Pons (tissue), 1 donor: Measurements from ENCODE around the gene POMGNT2.
"Not testable (repeated sequence)": the region's sequence is repeated elsewhere in the genome, so short reads cannot be mapped to it uniquely, and the experiment has no call there.

Experiments
- DNase-seq: peaks from one replicate; pipeline ENCODE4 v3.0.0-alpha.2; 2016; ENCODE audit warnings: low spot score

Gene POMGNT2

GRCh38 chr3:43075904-43076661, 29.8 kb downstream of the POMGNT2 start:
- no peak for DNase-seq

- no peak for DNase-seq
Observed at GRCh38 chr3:43074901-43075689, 30.8 kb downstream of the POMGNT2 start.

- no peak for DNase-seq
Observed at GRCh38 chr3:43074482-43074881, 31.4 kb downstream of the POMGNT2 start.

DNA sequence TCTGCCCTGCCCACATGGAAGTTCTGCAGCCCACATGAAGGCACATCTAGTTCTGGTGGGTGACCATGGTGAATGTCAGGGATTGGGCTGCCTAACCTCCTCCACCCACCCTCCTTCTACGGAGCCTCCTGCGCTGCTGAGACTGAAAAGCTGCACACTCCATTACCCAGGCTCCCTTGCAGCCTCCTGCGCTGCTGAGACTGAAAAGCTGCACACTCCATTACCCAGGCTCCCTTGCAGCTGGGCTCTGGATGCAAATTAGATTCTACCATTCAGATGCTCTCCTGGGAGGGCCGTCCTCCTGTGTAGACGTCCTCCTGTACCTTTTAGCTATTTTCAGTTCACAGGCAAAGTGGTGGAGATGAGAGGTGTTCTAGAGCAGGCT, 32.1 kb downstream of the POMGNT2 start:
- DNase-seq, result no peak

DNA sequence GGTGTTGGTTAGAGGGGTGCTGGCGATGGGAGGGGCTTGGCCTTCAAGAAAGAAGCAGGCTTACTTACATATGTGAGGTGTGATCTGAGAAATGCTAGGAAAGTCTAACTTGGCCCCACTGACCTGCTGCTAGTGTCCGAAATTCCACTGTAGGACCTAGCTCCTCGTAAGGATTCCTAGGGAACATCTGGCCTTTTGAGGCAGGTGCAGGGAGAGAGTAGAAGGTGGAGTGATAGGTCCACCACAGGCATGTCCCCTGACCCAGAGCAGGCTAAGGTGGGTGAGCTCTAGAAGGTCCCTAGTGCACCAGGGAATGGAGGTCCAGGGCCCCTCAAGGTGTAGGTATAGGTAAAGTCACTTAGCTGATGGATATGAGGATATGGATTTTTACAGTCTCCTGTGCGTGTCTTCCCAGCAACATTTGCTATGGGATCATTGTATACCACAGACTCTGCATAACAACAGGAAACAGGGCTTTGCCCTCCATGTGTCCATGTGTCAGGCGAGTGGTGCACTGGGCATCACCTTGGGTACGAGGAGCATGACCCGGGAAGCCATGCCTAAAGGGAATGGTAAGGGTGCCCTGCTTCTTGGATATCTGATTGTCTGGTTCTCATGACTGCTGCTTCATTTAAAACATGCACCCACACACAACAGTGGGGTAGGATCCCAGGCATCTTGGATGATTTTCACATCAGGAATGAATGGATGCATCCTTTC, 32.6 kb downstream of the POMGNT2 start:
- no peak for DNase-seq

DNA sequence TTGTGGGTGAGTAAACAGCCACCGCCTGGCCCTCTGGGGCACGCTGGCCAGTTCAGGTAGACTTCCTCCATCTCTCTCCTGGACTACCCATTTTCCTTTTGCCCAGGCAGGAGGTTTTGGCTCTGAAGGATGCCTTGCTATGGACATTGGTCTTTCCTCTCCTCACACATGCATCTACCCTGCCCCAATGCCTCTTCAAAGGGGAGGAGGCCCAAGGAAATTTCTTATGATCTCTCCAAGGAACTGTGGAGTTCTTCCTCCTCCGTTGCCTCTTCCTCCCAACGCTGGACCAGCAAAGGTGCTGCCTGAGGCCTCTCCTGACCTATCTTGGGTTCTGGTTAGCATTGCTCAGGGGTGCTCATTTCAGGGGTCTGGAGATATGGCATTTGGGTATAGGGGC, 33.5 kb downstream of the POMGNT2 start:
- DNase-seq, result no peak

DNA sequence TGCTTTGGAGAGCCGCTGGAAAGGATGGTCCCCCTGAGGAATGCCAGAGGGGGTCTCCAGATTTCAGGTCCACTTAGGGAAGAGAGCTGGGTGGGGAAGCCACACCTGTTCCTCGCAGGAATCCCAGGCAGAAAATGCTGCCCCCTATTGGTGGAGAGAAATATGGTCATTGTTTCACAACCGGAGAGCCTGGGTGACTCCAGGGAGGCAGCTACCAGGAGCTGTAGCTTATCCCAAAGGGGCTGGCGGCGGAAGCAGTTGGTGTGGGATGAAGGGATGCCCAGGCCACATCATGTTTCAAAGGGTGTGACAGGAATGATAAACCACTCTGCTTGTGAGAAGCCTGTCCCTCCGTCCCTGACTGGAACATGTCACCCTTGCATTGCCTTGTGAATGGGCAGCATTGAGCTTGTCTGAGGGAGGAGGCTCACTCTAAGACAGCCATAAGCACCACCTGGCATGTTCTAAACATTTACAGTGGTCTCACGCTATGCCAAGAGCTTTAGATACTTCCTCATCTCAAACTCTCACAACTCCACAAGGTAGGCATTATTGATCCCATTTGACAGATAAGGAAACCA, 34.5 kb downstream of the POMGNT2 start:
- DNase-seq, result no peak

- not testable (repeated sequence) for DNase-seq
Observed at GRCh38 chr3:43070670-43071069, 35.2 kb downstream of the POMGNT2 start.

- DNase-seq, result no peak
Observed at GRCh38 chr3:43063114-43063513, 42.8 kb downstream of the POMGNT2 start.

DNA sequence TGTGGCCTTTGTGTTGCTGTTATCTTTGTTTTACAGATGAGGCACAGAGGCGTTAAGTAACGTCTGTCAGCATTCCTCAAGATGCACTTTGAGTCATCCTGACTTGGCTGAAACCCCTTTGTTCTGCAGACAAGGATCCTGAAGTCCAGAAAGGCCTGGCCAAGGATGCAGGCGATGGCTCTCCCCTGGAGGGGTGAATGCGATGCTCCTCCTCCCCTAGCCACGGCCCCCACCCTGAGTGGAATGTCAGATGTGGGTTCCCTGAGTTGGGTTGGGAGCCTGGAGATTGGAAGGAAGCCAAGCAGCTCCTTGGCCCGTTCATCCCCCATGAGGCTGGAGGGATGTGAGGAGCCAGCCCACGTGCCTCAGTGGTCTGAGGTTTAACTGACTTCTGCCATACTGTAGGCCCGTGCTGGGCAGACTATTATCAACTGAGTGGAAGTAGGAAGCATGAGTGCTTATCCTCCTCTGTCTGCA, 43.3 kb downstream of the POMGNT2 start:
- DNase-seq, result no peak

DNA sequence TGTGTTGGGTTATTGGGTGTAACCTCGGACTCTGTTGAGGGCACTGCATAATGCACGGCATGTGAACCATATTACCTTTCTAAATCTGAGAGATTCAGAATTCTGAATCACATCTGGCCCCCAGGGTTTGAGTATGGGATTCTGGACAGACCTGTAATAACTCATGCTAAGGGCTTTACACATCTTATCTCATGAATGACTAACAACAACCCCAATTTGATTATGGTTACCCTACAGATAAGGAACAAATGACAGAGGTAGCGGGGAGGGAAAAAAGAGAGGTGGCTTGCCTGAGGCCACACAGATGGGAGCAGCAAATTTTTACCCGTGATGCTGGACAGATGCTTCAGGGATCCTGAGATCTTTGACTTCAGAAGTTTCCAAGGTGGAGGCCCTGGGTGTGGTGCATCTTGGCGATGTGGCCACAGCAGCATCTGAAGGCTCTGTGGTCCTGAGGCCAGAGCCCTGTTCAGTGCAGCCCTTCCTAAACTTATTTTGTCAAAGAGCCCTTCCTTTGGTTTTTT, 43.8 kb downstream of the POMGNT2 start:
- no peak for DNase-seq

GRCh38 chr3:43061101-43061895, 44.6 kb downstream of the POMGNT2 start:
- DNase-seq, result no peak

DNA sequence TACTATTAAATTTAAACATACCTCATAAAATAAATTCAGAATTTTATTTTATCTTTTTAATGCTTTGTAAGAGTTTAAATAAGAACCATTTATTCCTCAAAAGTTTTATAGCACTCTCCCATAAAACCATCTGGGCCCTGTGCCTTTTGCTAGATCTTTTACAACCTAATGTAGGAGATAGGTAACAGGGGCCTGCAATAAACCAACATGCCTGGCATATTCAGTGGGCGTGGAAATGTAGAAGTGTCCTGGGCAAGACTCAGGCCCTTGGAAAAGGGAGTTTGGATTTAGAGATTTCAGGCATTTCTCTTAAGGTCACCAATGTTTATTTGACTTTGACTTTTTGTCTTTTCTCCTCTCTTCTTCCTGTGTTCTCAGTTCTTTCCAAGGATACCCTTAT, 46.4 kb downstream of the POMGNT2 start:
- no peak for DNase-seq

DNA sequence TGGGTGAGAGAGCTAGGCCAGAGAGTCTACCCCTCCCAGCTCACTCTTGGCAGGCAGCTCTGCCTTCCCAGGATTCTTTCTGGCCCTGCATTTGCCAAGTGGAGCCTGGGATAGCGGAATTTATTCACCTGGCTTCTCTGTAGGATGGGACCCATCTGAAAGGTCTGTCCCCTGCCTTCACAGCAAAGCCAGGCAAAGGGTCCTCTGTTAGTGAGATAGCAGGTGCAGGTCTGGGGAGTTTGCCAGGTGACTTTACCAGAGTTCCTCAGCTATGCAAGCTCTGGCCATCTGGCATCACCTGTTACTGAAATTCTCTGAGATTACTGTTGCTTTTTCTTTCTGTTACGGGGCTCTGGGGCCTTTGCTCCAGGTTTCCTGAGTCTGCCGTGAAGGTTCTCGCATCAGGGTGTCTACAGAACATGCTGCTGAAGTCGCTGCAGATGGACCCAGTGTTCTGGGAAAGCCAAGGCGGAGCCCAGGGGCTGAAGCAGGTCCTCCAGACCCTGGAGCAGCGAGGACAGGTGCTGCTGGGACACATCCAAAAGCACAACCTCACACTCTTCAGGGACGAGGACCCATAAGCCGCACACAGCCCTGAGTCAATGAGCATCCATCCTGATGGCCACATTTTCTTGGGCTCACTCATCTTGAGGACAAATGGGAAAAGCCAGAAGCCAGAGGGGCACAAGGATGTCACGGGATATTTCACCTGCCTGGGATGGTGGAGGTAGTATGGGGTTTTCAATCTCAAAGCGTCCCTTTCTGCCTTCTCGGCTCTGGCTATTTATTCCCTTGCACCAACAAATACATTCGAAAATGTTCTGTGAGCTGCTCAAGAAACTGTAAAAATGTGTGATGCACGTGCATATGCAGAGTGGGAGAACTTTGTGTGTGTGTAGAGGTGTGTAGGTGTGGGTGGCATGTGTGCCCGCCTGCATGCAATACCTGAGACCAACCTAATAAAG, 49.8 kb downstream of the POMGNT2 start:
- DNase-seq, result no peak

DNA sequence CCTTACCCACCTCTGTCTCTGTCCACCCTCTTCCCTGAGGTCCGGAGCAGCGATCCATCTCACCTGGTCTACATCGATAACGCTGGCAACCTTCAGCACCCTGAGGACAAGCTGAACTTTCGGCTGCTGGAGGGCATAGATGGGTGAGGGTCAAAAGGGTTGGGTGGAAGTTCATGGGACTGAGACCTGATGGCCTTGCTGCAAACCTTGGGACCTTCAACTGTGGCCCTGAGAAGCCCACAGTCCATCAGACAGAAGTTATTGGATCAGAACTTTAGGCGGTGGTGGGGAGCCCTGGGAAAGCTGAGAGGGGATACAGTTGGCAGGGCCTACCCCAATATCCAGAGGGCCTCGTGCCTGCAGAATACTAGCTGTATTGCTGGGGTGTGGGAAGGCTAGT, 50.5 kb downstream of the POMGNT2 start:
- DNase-seq, result no peak

GRCh38 chr3:43054754-43055153, 51.1 kb downstream of the POMGNT2 start:
- DNase-seq, result no peak

DNA sequence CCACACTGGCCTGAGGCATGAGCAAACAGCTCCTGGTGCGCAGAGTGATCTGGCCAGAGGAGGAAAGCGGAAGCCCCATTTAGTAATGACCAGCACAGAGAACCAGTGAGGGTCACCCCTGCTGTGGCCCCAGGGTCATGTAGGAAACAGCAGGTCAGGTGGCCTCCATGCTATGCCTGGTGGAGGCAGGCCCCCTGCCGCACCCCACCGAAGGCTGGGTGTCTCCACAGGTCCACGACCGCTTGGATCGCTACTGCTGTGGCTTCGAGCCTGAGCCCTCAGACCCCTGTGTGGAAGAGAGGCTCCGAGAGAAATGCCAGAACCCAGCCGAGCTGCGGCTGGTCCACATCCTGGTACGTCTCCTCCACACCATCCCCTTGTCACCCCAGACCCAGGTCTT, 52.6 kb downstream of the POMGNT2 start:
- no peak for DNase-seq

DNA sequence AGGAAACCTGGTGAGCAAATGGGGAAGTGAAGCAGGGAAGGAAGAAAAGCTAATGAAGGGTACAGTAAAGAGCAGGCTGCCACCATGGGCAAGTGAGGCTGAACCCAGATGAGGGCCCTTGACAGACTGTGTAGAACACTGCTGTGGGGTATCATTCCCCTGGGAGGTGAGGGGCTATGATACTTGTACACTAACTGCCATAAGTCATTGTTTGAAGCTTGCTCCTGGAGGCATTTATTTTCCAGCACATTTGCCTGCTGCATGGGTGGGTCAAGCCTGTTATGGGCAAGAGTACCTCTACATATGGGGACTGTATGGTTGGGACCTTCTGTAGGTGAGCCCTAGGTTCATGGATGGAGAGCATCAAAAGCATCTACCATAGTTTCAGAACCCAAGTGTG, 57.4 kb downstream of the POMGNT2 start:
- DNase-seq, result no peak

- DNase-seq, result no peak
Observed at GRCh38 chr3:43046583-43046982, 59.3 kb downstream of the POMGNT2 start.

DNA sequence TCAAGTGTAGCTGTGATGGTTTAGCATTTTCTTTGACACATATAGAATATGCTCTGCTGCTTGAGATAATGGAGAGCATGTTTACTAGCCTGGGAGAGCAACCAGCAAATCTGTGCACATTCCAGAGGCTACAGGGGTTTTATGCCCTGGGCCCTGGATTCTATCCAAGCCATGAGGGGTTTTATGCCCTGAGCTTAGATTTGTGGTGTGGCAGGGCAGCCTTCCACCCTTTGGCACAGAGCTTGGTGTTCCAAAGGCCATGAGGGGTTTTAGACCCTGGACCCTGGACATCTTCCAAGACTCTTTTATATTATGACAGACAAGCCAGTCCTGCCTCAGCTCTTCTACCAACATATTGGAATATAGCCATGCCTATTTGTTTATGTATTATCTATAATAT, 60.8 kb downstream of the POMGNT2 start:
- not testable (repeated sequence) for DNase-seq
